ENCODE data around the gene MTHFD2. TPM values are rescaled to one million over a fixed set of nuclear protein-coding genes. Genes with fewer than 3 reads are reported as not detected.

Gene MTHFD2
- total and polyA plus RNA-seq, 2 of the 8 experiments (the other 6 are each of a cell fraction or from before 2014, with no cell fraction given), result 99.5 to 291 TPM

GRCh38 chr2:74235041-74235440, 36.6 kb downstream of the MTHFD2 start:
- Histone ChIP-seq H3K4me3 (ENCODE audit: extremely low read depth in 1 of 4, insufficient read depth in 2 of 4, low read depth in 3 of 4, low read length in 4 of 4) (no peak overlapping the region), H3K79me1 (ENCODE audit: low read depth, low read length) (no peaks in the 10 kb centered on the region), H3K4ac (replicated peaks; ENCODE audit: insufficient read length, low read depth, low read length) (no peak overlapping the region), H3K36me3 (ENCODE audit: control insufficient read depth in 2 of 4, insufficient read depth in 4 of 4, low read length in 3 of 4) (no peaks in the 10 kb centered on the region), H2BK12ac (ENCODE audit: low read depth, low read length) (no peak overlapping the region), H4K5ac (ENCODE audit: insufficient read length, low read depth, low read length) (no peak overlapping the region), H3K23me2 (ENCODE audit: low read depth, low read length) (0 out of 2 replicates have a peak, but pooled peaks cover 2% of the 10 kb centered on the region), H2AK5ac (ENCODE audit: low read depth, low read length) (no peak overlapping the region), H4K8ac (ENCODE audit: extremely low read depth, insufficient read depth, low read length) (no peak overlapping the region), H3K4me2 (ENCODE audit: insufficient read depth in 1 of 2, low read depth in 2 of 2, low read length in 2 of 2) (no peak overlapping the region), H3K9ac (replicated peaks in 1 of 4; ENCODE audit: extremely low read depth in 1 of 4, low read depth in 3 of 4, low read length in 3 of 4) (no peak overlapping the region), H3K79me2 (ENCODE audit: control insufficient read depth in 1 of 2, insufficient read depth in 2 of 2, low read length in 2 of 2) (no peaks in the 10 kb centered on the region), H2AFZ (ENCODE audit: low read length) (no peak overlapping the region), H2BK15ac (ENCODE audit: low read length) (no peak overlapping the region), H3K14ac (ENCODE audit: insufficient read length) (no peak overlapping the region), H3K23ac (ENCODE audit: insufficient read length) (no peak overlapping the region), H3K27ac (ENCODE audit: low read depth, low read length) (no peak overlapping the region), H2BK120ac (replicated peaks; ENCODE audit: low read depth, low read length) (no peak overlapping the region), H2BK5ac (ENCODE audit: low read depth, low read length) (no peak overlapping the region), H2BK20ac (ENCODE audit: low read length) (no peak overlapping the region), H3K18ac (ENCODE audit: extremely low read depth, low read length) (no peak overlapping the region), H4K91ac (replicated peaks; ENCODE audit: insufficient read length, low read length) (no peak overlapping the region), H4K20me1 (replicated peaks in 1 of 2; ENCODE audit: control insufficient read depth in 1 of 2, insufficient read depth in 2 of 2, low read length in 2 of 2) (no peaks in the 10 kb centered on the region), H3K4me1 (replicated peaks in 1 of 4; ENCODE audit: control insufficient read depth in 3 of 4, insufficient read depth in 4 of 4, low read length in 3 of 4) (no peaks in the 10 kb centered on the region; a peak in 1 of 7 replicates), H3K27me3 (replicated peaks in 1 of 4; ENCODE audit: control insufficient read depth in 3 of 4, extremely low read depth in 1 of 4, insufficient read depth in 3 of 4, low read length in 3 of 4) (no peaks in the 10 kb centered on the region), H3K56ac (replicated peaks; ENCODE audit: insufficient read length, low read depth, low read length) (no peak overlapping the region), H3K9me3 (ENCODE audit: insufficient read depth in 2 of 2, low read depth in 1 of 2, low read length in 1 of 2) (no peaks in the 10 kb centered on the region)
- no peak for FAIRE-seq
- 89% methylated on average over 5 of the region's 5 CpGs; no CpG with 5 or more reads in 1 of the 2 experiments for WGBS, 2 experiments (ENCODE audit: extremely low coverage in 1 of 2, insufficient coverage in 1 of 2, insufficient read length in 1 of 2, insufficient replicate concordance in 2 of 2, low coverage in 1 of 2, low lambda C conversion rate in 2 of 2, missing lambda C conversion rate in 1 of 2)
- TF ChIP-seq GTF2F1 (IDR thresholded peaks at IDR 0.05; ENCODE audit: borderline replicate concordance, low read depth, low read length), result no peak
- no peak for TF ChIP-seq ASH2L (IDR thresholded peaks at IDR 0.05; ENCODE audit: low read length)
- TF ChIP-seq BRCA1 (IDR thresholded peaks at IDR 0.05; ENCODE audit: low read depth, low read length), result no peak
- TF ChIP-seq POLR2AphosphoS5 (IDR thresholded peaks at IDR 0.05; ENCODE audit: low read depth, low read length), result no peak
- ChIA-PET POLR2A (ENCODE audit: partially characterized antibody) (interaction anchor here (1.0 to 72.1 kb wide), 3 partner anchors 11 to 57 kb away, joined by 6 to 2699 read pairs (median 91); partner anchors contain the start of genes BOLA3, MOB1A and MTHFD2), CTCF (ENCODE audit: partially characterized antibody) (interaction anchor here (0.7 to 1.6 kb wide), 5 partner anchors 15 to 100 kb away, joined by 3 to 6 read pairs (median 5); no protein-coding TSS in a partner anchor)
- DNase-seq (ENCODE audit: low read depth in 1 of 2, low spot score in 2 of 2), result no peak
